ENCODE results near the gene SLC2A6.

The SLC2A6 gene

GRCh38 chr9:133489253-133490190 is 10.6 kb upstream of the SLC2A6 start:
- Histone ChIP-seq H3K36me3 (ENCODE audit: control insufficient read depth, insufficient read depth, low read length) (no peaks in the 10 kb centered on the region), H3K27me3 (replicated peaks; ENCODE audit: control insufficient read depth, insufficient read depth, low read length, poor library complexity, severe bottlenecking) (no peaks in the 10 kb centered on the region), H3K27ac (ENCODE audit: insufficient read depth, low read length, poor library complexity, severe bottlenecking) (no peak overlapping the region), H3K4me3 (ENCODE audit: insufficient read depth, low read depth, low read length, poor library complexity, severe bottlenecking) (no peak overlapping the region), H3K4me1 (ENCODE audit: control insufficient read depth, insufficient read depth, low read length, poor library complexity, severe bottlenecking) (peaks cover 5% of the 10 kb centered on the region), H3K9me3 (ENCODE audit: control insufficient read depth, low read length) (no peaks in the 10 kb centered on the region)
- DNase-seq, result no peak

- H3K9me3 ChIP-seq (ENCODE audit: control insufficient read depth, low read length), result no peaks in the 10 kb centered on the region
- no peaks in the 10 kb centered on the region for H3K36me3 ChIP-seq (ENCODE audit: control insufficient read depth, insufficient read depth, low read length)
- H3K27me3 ChIP-seq (replicated peaks; ENCODE audit: control insufficient read depth, insufficient read depth, low read length, poor library complexity, severe bottlenecking), result no peaks in the 10 kb centered on the region
- DNase-seq, result no peak
- H3K27ac ChIP-seq (ENCODE audit: insufficient read depth, low read length, poor library complexity, severe bottlenecking), result no peak overlapping the region
- peaks cover 5% of the 10 kb centered on the region for H3K4me1 ChIP-seq (ENCODE audit: control insufficient read depth, insufficient read depth, low read length, poor library complexity, severe bottlenecking)
- H3K4me3 ChIP-seq (ENCODE audit: insufficient read depth, low read depth, low read length, poor library complexity, severe bottlenecking), result no peak overlapping the region
Observed at GRCh38 chr9:133488686-133489252, 9.9 kb upstream of the SLC2A6 start.

GRCh38 chr9:133487331-133487725 is 8.4 kb upstream of the SLC2A6 start:
- Histone ChIP-seq H3K4me1 (ENCODE audit: control insufficient read depth, insufficient read depth, low read length, poor library complexity, severe bottlenecking) (peaks cover 5% of the 10 kb centered on the region), H3K9me3 (ENCODE audit: control insufficient read depth, low read length) (no peaks in the 10 kb centered on the region), H3K36me3 (ENCODE audit: control insufficient read depth, insufficient read depth, low read length) (no peaks in the 10 kb centered on the region), H3K27me3 (replicated peaks; ENCODE audit: control insufficient read depth, insufficient read depth, low read length, poor library complexity, severe bottlenecking) (no peaks in the 10 kb centered on the region), H3K27ac (ENCODE audit: insufficient read depth, low read length, poor library complexity, severe bottlenecking) (no peak overlapping the region), H3K4me3 (ENCODE audit: insufficient read depth, low read depth, low read length, poor library complexity, severe bottlenecking) (no peak overlapping the region)
- DNase-seq, result no peak

- Histone ChIP-seq H3K27ac (ENCODE audit: insufficient read depth, low read length, poor library complexity, severe bottlenecking) (no peak overlapping the region), H3K36me3 (ENCODE audit: control insufficient read depth, insufficient read depth, low read length) (no peaks in the 10 kb centered on the region), H3K4me1 (ENCODE audit: control insufficient read depth, insufficient read depth, low read length, poor library complexity, severe bottlenecking) (peaks cover 5% of the 10 kb centered on the region), H3K4me3 (ENCODE audit: insufficient read depth, low read depth, low read length, poor library complexity, severe bottlenecking) (no peak overlapping the region), H3K27me3 (replicated peaks; ENCODE audit: control insufficient read depth, insufficient read depth, low read length, poor library complexity, severe bottlenecking) (no peaks in the 10 kb centered on the region), H3K9me3 (ENCODE audit: control insufficient read depth, low read length) (no peaks in the 10 kb centered on the region)
- DNase-seq, result no peak
Observed at GRCh38 chr9:133485531-133486260, 6.8 kb upstream of the SLC2A6 start.

GRCh38 chr9:133484671-133485437 is 6.0 kb upstream of the SLC2A6 start:
- Histone ChIP-seq H3K9me3 (ENCODE audit: control insufficient read depth, low read length) (no peaks in the 10 kb centered on the region), H3K27me3 (replicated peaks; ENCODE audit: control insufficient read depth, insufficient read depth, low read length, poor library complexity, severe bottlenecking) (no peaks in the 10 kb centered on the region), H3K27ac (ENCODE audit: insufficient read depth, low read length, poor library complexity, severe bottlenecking) (no peak overlapping the region), H3K4me1 (ENCODE audit: control insufficient read depth, insufficient read depth, low read length, poor library complexity, severe bottlenecking) (peaks cover 5% of the 10 kb centered on the region), H3K36me3 (ENCODE audit: control insufficient read depth, insufficient read depth, low read length) (no peaks in the 10 kb centered on the region), H3K4me3 (ENCODE audit: insufficient read depth, low read depth, low read length, poor library complexity, severe bottlenecking) (no peak overlapping the region)
- DNase-seq, result no peak

- Histone ChIP-seq H3K27me3 (replicated peaks; ENCODE audit: control insufficient read depth, insufficient read depth, low read length, poor library complexity, severe bottlenecking) (no peaks in the 10 kb centered on the region), H3K4me3 (ENCODE audit: insufficient read depth, low read depth, low read length, poor library complexity, severe bottlenecking) (no peak overlapping the region), H3K9me3 (ENCODE audit: control insufficient read depth, low read length) (no peaks in the 10 kb centered on the region), H3K27ac (ENCODE audit: insufficient read depth, low read length, poor library complexity, severe bottlenecking) (no peak overlapping the region), H3K36me3 (ENCODE audit: control insufficient read depth, insufficient read depth, low read length) (no peaks in the 10 kb centered on the region), H3K4me1 (ENCODE audit: control insufficient read depth, insufficient read depth, low read length, poor library complexity, severe bottlenecking) (peaks cover 15% of the 10 kb centered on the region)
- DNase-seq, result no peak
Observed at GRCh38 chr9:133483611-133484010, 4.7 kb upstream of the SLC2A6 start.

- H3K4me1 ChIP-seq (ENCODE audit: control insufficient read depth, insufficient read depth, low read length, poor library complexity, severe bottlenecking), result peaks cover 14% of the 10 kb centered on the region
- H3K36me3 ChIP-seq (ENCODE audit: control insufficient read depth, insufficient read depth, low read length), result no peaks in the 10 kb centered on the region
- peak overlapping the region; percentile 21 for H3K27ac ChIP-seq (ENCODE audit: insufficient read depth, low read length, poor library complexity, severe bottlenecking)
- no peak for DNase-seq
- no peaks in the 10 kb centered on the region for H3K27me3 ChIP-seq (replicated peaks; ENCODE audit: control insufficient read depth, insufficient read depth, low read length, poor library complexity, severe bottlenecking)
- H3K4me3 ChIP-seq (ENCODE audit: insufficient read depth, low read depth, low read length, poor library complexity, severe bottlenecking), result peak overlapping the region; percentile 55
- H3K9me3 ChIP-seq (ENCODE audit: control insufficient read depth, low read length), result no peaks in the 10 kb centered on the region
Observed at GRCh38 chr9:133477992-133478850, 678 bp downstream of the SLC2A6 start.

- no peak for DNase-seq
- H3K4me3 ChIP-seq (ENCODE audit: insufficient read depth, low read depth, low read length, poor library complexity, severe bottlenecking), result no peak overlapping the region
- H3K36me3 ChIP-seq (ENCODE audit: control insufficient read depth, insufficient read depth, low read length), result no peaks in the 10 kb centered on the region
- no peaks in the 10 kb centered on the region for H3K9me3 ChIP-seq (ENCODE audit: control insufficient read depth, low read length)
- no peaks in the 10 kb centered on the region for H3K27me3 ChIP-seq (replicated peaks; ENCODE audit: control insufficient read depth, insufficient read depth, low read length, poor library complexity, severe bottlenecking)
- H3K27ac ChIP-seq (ENCODE audit: insufficient read depth, low read length, poor library complexity, severe bottlenecking), result no peak overlapping the region
- peaks cover 14% of the 10 kb centered on the region for H3K4me1 ChIP-seq (ENCODE audit: control insufficient read depth, insufficient read depth, low read length, poor library complexity, severe bottlenecking)
Observed at GRCh38 chr9:133477461-133477860, 1.4 kb downstream of the SLC2A6 start.

- H3K4me3 ChIP-seq (ENCODE audit: insufficient read depth, low read depth, low read length, poor library complexity, severe bottlenecking), result no peak overlapping the region
Observed at GRCh38 chr9:133476941-133477340, 2.0 kb downstream of the SLC2A6 start.

More at GRCh38 chr9:133476941-133477340, 2.0 kb downstream of the SLC2A6 start:
- Histone ChIP-seq H3K36me3 (ENCODE audit: control insufficient read depth, insufficient read depth, low read length) (no peaks in the 10 kb centered on the region), H3K9me3 (ENCODE audit: control insufficient read depth, low read length) (no peaks in the 10 kb centered on the region), H3K4me1 (ENCODE audit: control insufficient read depth, insufficient read depth, low read length, poor library complexity, severe bottlenecking) (peaks cover 14% of the 10 kb centered on the region), H3K27ac (ENCODE audit: insufficient read depth, low read length, poor library complexity, severe bottlenecking) (no peak overlapping the region), H3K27me3 (replicated peaks; ENCODE audit: control insufficient read depth, insufficient read depth, low read length, poor library complexity, severe bottlenecking) (no peaks in the 10 kb centered on the region)
- no peak for DNase-seq
